GM21717 (cell line): ENCODE data around the gene PEAK1.

Experiments used
- ATAC-seq: cut with Tn5 transposase; IDR thresholded peaks from one replicate; pipeline ENCODE4 v1.9.1; 2021; ENCODE audit warnings: mild to moderate bottlenecking, moderate library complexity; ENCODE audit not compliant: unreplicated experiment

Gene PEAK1

GRCh38 chr15:77143191-77143590 lies 276.7 kb downstream of the PEAK1 start:
- no peak for ATAC-seq

GRCh38 chr15:77140220-77140619 lies 279.7 kb downstream of the PEAK1 start:
- ATAC-seq: no peak

- no peak for ATAC-seq
These were observed 280.6 kb downstream of the PEAK1 start for GRCh38 chr15:77139312-77139711.

GRCh38 chr15:77138167-77138522 lies 281.8 kb downstream of the PEAK1 start:
- no peak for ATAC-seq

- no peak for ATAC-seq
These were observed 284.7 kb downstream of the PEAK1 start for GRCh38 chr15:77135181-77135580.

- no peak for ATAC-seq
These were observed 289.5 kb downstream of the PEAK1 start for GRCh38 chr15:77130315-77130930.

- ATAC-seq: no peak
These were observed 292.3 kb downstream of the PEAK1 start for GRCh38 chr15:77127626-77128025.

GRCh38 chr15:77126529-77127326 lies 293.2 kb downstream of the PEAK1 start:
- ATAC-seq: no peak

- no peak for ATAC-seq
These were observed 296.1 kb downstream of the PEAK1 start for GRCh38 chr15:77123854-77124253.

GRCh38 chr15:77122576-77122975 lies 297.3 kb downstream of the PEAK1 start:
- ATAC-seq: no peak

GRCh38 chr15:77121599-77121998 lies 298.3 kb downstream of the PEAK1 start:
- no peak for ATAC-seq

GRCh38 chr15:77120576-77120975 lies 299.3 kb downstream of the PEAK1 start:
- no peak for ATAC-seq

- no peak for ATAC-seq
These were observed 300.5 kb downstream of the PEAK1 start for GRCh38 chr15:77119446-77119845.

GRCh38 chr15:77118882-77119321 lies 301.0 kb downstream of the PEAK1 start:
- no peak for ATAC-seq

- ATAC-seq: no peak
These were observed 304.7 kb downstream of the PEAK1 start for GRCh38 chr15:77115179-77115578.

- ATAC-seq: no peak
These were observed 306.9 kb downstream of the PEAK1 start for GRCh38 chr15:77112838-77113504.

GRCh38 chr15:77111789-77112188 lies 308.1 kb downstream of the PEAK1 start:
- ATAC-seq: no peak

- ATAC-seq: no peak
These were observed 312.2 kb downstream of the PEAK1 start for GRCh38 chr15:77107531-77108355.

GRCh38 chr15:77107068-77107467 lies 312.8 kb downstream of the PEAK1 start:
- ATAC-seq: no peak

- ATAC-seq: no peak
These were observed 315.7 kb downstream of the PEAK1 start for GRCh38 chr15:77104155-77104554.
